ENCODE results near the gene AANAT. TPM values are rescaled to one million over a fixed set of nuclear protein-coding genes. Genes with fewer than 3 reads are reported as not detected.

Gene AANAT
- total and polyA plus RNA-seq, 2 donors (not counting 3 experiments of a cell fraction or from before 2014, with no cell fraction given) = not detected

- dilution Hi-C loops (cut with MboI; ENCODE audit: extremely low pct_ligation_motif_present, low sequenced_read_pairs) = no loop called here
- H3K27me3 ChIP-seq (ENCODE audit: control insufficient read depth in 2 of 2, insufficient read depth in 2 of 2, low read length in 2 of 2) = no peaks in the 10 kb centered on the region
- H3K9ac ChIP-seq (replicated peaks; ENCODE audit: extremely low read depth, insufficient read depth, low read length) = no peak overlapping the region
- H2AFZ ChIP-seq (ENCODE audit: low read depth, low read length) = no peak overlapping the region
- no peaks in the 10 kb centered on the region for H3K4me1 ChIP-seq (ENCODE audit: control insufficient read depth, extremely low read depth, insufficient read depth, low read length)
- H3K36me3 ChIP-seq (ENCODE audit: control insufficient read depth in 2 of 2, extremely low read depth in 1 of 2, insufficient read depth in 2 of 2, low read length in 2 of 2) = peaks cover 0 to 3% of the 10 kb centered on the region in 2 experiments
- BruUV-seq (replicated peaks) = no TSS peak
- H4K20me1 ChIP-seq (replicated peaks; ENCODE audit: control insufficient read depth, extremely low read depth, insufficient read depth, low read length) = no peaks in the 10 kb centered on the region
- FAIRE-seq (no peak), DNase-seq (ENCODE audit: low read depth, low spot score) (no peak)
- H3K79me2 ChIP-seq (ENCODE audit: control insufficient read depth, insufficient read depth, low read length) = peaks cover 21% of the 10 kb centered on the region
- no peaks in the 10 kb centered on the region for H3K9me1 ChIP-seq (replicated peaks; ENCODE audit: control insufficient read depth, extremely low read depth, insufficient read depth, low read length)
- ChIA-PET POLR2A (no interaction called here), CTCF (interaction anchor here (1.0 to 1.5 kb wide), 3 partner anchors 11 to 88 kb away, joined by 3 to 4 read pairs (median 3); no protein-coding TSS in a partner anchor)
- TF ChIP-seq POLR2A (IDR thresholded peaks at IDR 0.05; ENCODE audit: low read depth, low read length) (no peak), MYC (IDR thresholded peaks at IDR 0.05; ENCODE audit: low read depth, low read length) (no peak), POLR2AphosphoS5 (IDR thresholded peaks at IDR 0.05; ENCODE audit: insufficient read depth, low read depth, low read length) (no peak), EZH2 (IDR thresholded peaks at IDR 0.05; ENCODE audit: borderline replicate concordance, low read depth, low read length, severe bottlenecking) (no peak)
- no peak overlapping the region for H3K27ac ChIP-seq (ENCODE audit: insufficient read depth, low read depth, low read length)
- no peaks in the 10 kb centered on the region for H3K9me3 ChIP-seq (replicated peaks; ENCODE audit: control insufficient read depth, insufficient read depth, low read length)
- H3K4me3 ChIP-seq (replicated peaks in 1 of 3; ENCODE audit: insufficient read depth in 1 of 3, low read depth in 1 of 3, low read length in 3 of 3) = no peak overlapping the region
- intact Hi-C loops (cut with micrococcal nuclease) = no loop called here
- H3K4me2 ChIP-seq (ENCODE audit: insufficient read depth, low read length) = no peak overlapping the region
Observed at GRCh38 chr17:76419576-76420260, 47.7 kb upstream of the AANAT start.

GRCh38 chr17:76420356-76421043 is 46.9 kb upstream of the AANAT start:
- peaks cover 0 to 3% of the 10 kb centered on the region in 2 experiments for H3K36me3 ChIP-seq (ENCODE audit: control insufficient read depth in 2 of 2, extremely low read depth in 1 of 2, insufficient read depth in 2 of 2, low read length in 2 of 2)
- no peaks in the 10 kb centered on the region for H3K27me3 ChIP-seq (ENCODE audit: control insufficient read depth in 2 of 2, insufficient read depth in 2 of 2, low read length in 2 of 2)
- intact Hi-C loops (cut with micrococcal nuclease) = no loop called here
- POLR2A ChIA-PET = no interaction called here
- H2AFZ ChIP-seq (ENCODE audit: low read depth, low read length) = no peak overlapping the region
- FAIRE-seq = no peak
- no peak for DNase-seq (ENCODE audit: low read depth, low spot score)
- H3K4me3 ChIP-seq (replicated peaks in 1 of 3; ENCODE audit: insufficient read depth in 1 of 3, low read depth in 1 of 3, low read length in 3 of 3) = no peak overlapping the region
- dilution Hi-C loops (cut with MboI; ENCODE audit: extremely low pct_ligation_motif_present, low sequenced_read_pairs) = no loop called here
- CTCF ChIA-PET = interaction anchor here (1.0 to 1.1 kb wide), 2 partner anchors 12 to 38 kb away, joined by 3 to 4 read pairs; no protein-coding TSS in a partner anchor
- H3K4me1 ChIP-seq (ENCODE audit: control insufficient read depth, extremely low read depth, insufficient read depth, low read length) = no peaks in the 10 kb centered on the region
- no peaks in the 10 kb centered on the region for H3K9me3 ChIP-seq (replicated peaks; ENCODE audit: control insufficient read depth, insufficient read depth, low read length)
- H3K9me1 ChIP-seq (replicated peaks; ENCODE audit: control insufficient read depth, extremely low read depth, insufficient read depth, low read length) = no peaks in the 10 kb centered on the region
- H3K79me2 ChIP-seq (ENCODE audit: control insufficient read depth, insufficient read depth, low read length) = peaks cover 21% of the 10 kb centered on the region
- no peak overlapping the region for H3K4me2 ChIP-seq (ENCODE audit: insufficient read depth, low read length)
- TF ChIP-seq POLR2A (IDR thresholded peaks at IDR 0.05; ENCODE audit: low read depth, low read length) (no peak), CTCF (IDR thresholded peaks at IDR 0.05; ENCODE audit: extremely low read depth in 1 of 2, insufficient read depth in 1 of 2, low read depth in 1 of 2, low read length in 2 of 2) (no peak), JUN (IDR thresholded peaks at IDR 0.05; ENCODE audit: borderline replicate concordance, insufficient read depth, insufficient read length, low read depth) (no peak), POLR2AphosphoS5 (IDR thresholded peaks at IDR 0.05; ENCODE audit: insufficient read depth, low read depth, low read length) (no peak), FOS (IDR thresholded peaks at IDR 0.05; ENCODE audit: borderline replicate concordance, insufficient read depth, low read length) (no peak), EZH2 (IDR thresholded peaks at IDR 0.05; ENCODE audit: borderline replicate concordance, low read depth, low read length, severe bottlenecking) (no peak), MYC (IDR thresholded peaks at IDR 0.05; ENCODE audit: low read depth, low read length) (no peak), MAX (IDR thresholded peaks at IDR 0.05; ENCODE audit: insufficient read depth, insufficient read length) (no peak), GATA2 (IDR thresholded peaks at IDR 0.05; ENCODE audit: insufficient read depth, insufficient read length, low read depth, low read length) (no peak)
- H3K27ac ChIP-seq (ENCODE audit: insufficient read depth, low read depth, low read length) = no peak overlapping the region
- BruUV-seq (replicated peaks) = no TSS peak
- H4K20me1 ChIP-seq (replicated peaks; ENCODE audit: control insufficient read depth, extremely low read depth, insufficient read depth, low read length) = no peaks in the 10 kb centered on the region
- no peak overlapping the region for H3K9ac ChIP-seq (replicated peaks; ENCODE audit: extremely low read depth, insufficient read depth, low read length)

Measured in endothelial cell of umbilical vein (primary cell).